Mesenchymal stem cell (in vitro differentiated cells and primary cell): ENCODE measurements around the gene NELFB. TPM values are rescaled to one million over a fixed set of nuclear protein-coding genes. Genes with fewer than 3 reads are reported as not detected.

Experiments
- DNase-seq: peaks from one replicate; pipeline ENCODE4 v3.0.0-alpha.2; 2013
- H2AFZ ChIP-seq: one replicate; pipeline ENCODE4 v1.6.1; 2013; ENCODE audit warnings: low read depth, mild to moderate bottlenecking, control low read depth, inconsistent platforms, low read length, moderate library complexity
- H2AK5ac ChIP-seq: 2 replicates; pipeline ENCODE4 v1.6.1; 2013; ENCODE audit warnings: low read length, moderate library complexity, mild to moderate bottlenecking, inconsistent platforms; ENCODE audit not compliant: severe bottlenecking
- H2BK120ac ChIP-seq: one replicate; pipeline ENCODE4 v1.6.1; 2013; ENCODE audit warnings: low read depth, mild to moderate bottlenecking, inconsistent platforms, low read length, moderate library complexity
- H2BK12ac ChIP-seq, 2 experiments: one replicate each; pipeline ENCODE4 v1.6.1; 2013; ENCODE audit warnings: inconsistent platforms in 2 of 2, low read length in 2 of 2, mild to moderate bottlenecking in 2 of 2, moderate library complexity in 2 of 2, control low read depth in 1 of 2
- H2BK15ac ChIP-seq: one replicate; pipeline ENCODE4 v1.6.1; 2013; ENCODE audit warnings: mild to moderate bottlenecking, low read depth, inconsistent platforms; ENCODE audit not compliant: poor library complexity, severe bottlenecking
- H2BK5ac ChIP-seq: 2 replicates; pipeline ENCODE4 v1.6.1; 2013; ENCODE audit warnings: low read depth, mild to moderate bottlenecking, low read length, control low read depth, inconsistent platforms; ENCODE audit not compliant: poor library complexity, severe bottlenecking
- H3K14ac ChIP-seq, 2 experiments: one replicate each; pipeline ENCODE4 v1.6.1; 2013; ENCODE audit warnings: inconsistent platforms in 2 of 2, low read length in 2 of 2, control low read depth in 1 of 2, mild to moderate bottlenecking in 1 of 2, moderate library complexity in 1 of 2
- H3K18ac ChIP-seq, 2 experiments: one replicate each; pipeline ENCODE4 v1.6.1; 2013; ENCODE audit warnings: inconsistent platforms in 2 of 2, low read length in 2 of 2, control low read depth in 1 of 2, low read depth in 1 of 2, mild to moderate bottlenecking in 1 of 2
- H3K23ac ChIP-seq, 2 experiments: one replicate each; pipeline ENCODE4 v1.6.1; 2013; ENCODE audit warnings: inconsistent platforms in 2 of 2, low read length in 2 of 2, mild to moderate bottlenecking in 2 of 2, moderate library complexity in 2 of 2, control low read depth in 1 of 2
- H3K27ac ChIP-seq: 2 replicates; pipeline ENCODE4 v1.5.1; 2013; ENCODE audit warnings: mild to moderate bottlenecking, moderate library complexity, low read length, control low read depth, inconsistent platforms; ENCODE audit not compliant: poor library complexity, severe bottlenecking
- H3K27me3 ChIP-seq, 2 experiments: 2 replicates each; pipeline versions ENCODE4 v1.6.1 to v1.7.0; 2013; ENCODE audit warnings: low read length in 2 of 2, mild to moderate bottlenecking in 2 of 2, moderate library complexity in 2 of 2, control low read depth in 1 of 2, inconsistent platforms in 1 of 2; ENCODE audit not compliant: control insufficient read depth in 1 of 2, insufficient read depth in 1 of 2
- H3K36me3 ChIP-seq, 2 experiments: 2 replicates each; pipeline versions ENCODE4 v1.6.1 to v1.7.0; 2013; ENCODE audit warnings: low read length in 2 of 2, control low read depth in 1 of 2, inconsistent platforms in 1 of 2, low read depth in 1 of 2, mild to moderate bottlenecking in 1 of 2; ENCODE audit not compliant: insufficient read depth in 2 of 2, control insufficient read depth in 1 of 2
- H3K4ac ChIP-seq, 2 experiments: one replicate each; pipeline ENCODE4 v1.6.1; 2013; ENCODE audit warnings: inconsistent platforms in 2 of 2, low read length in 2 of 2, mild to moderate bottlenecking in 2 of 2, moderate library complexity in 2 of 2, control low read depth in 1 of 2, low read depth in 1 of 2
- H3K4me1 ChIP-seq: 2 replicates; pipeline ENCODE4 v1.6.1; 2013; ENCODE audit warnings: low read depth, low read length, control low read depth; ENCODE audit not compliant: control insufficient read depth, insufficient read depth
- H3K4me2 ChIP-seq: 2 replicates; pipeline ENCODE4 v1.6.1; 2013; ENCODE audit warnings: low read length, mild to moderate bottlenecking, inconsistent platforms; ENCODE audit not compliant: poor library complexity, severe bottlenecking
- H3K4me3 ChIP-seq, 2 experiments: 2 replicates each; pipeline versions ENCODE4 v1.5.1 to v1.7.0; 2013; ENCODE audit warnings: low read length in 2 of 2, mild to moderate bottlenecking in 2 of 2, control low read depth in 1 of 2, low read depth in 1 of 2; ENCODE audit not compliant: insufficient read depth in 1 of 2
- H3K79me1 ChIP-seq: replicated peaks from 2 replicates; pipeline ENCODE4 v1.6.1; 2013; ENCODE audit warnings: mild to moderate bottlenecking, control low read depth, low read length, inconsistent platforms; ENCODE audit not compliant: poor library complexity, severe bottlenecking
- H3K9ac ChIP-seq: 2 replicates; pipeline ENCODE4 v1.7.0; 2013; ENCODE audit warnings: mild to moderate bottlenecking, low read length, moderate library complexity
- H3K9me3 ChIP-seq: 2 replicates; pipeline ENCODE4 v1.7.0; 2013; ENCODE audit warnings: mild to moderate bottlenecking, low read length; ENCODE audit not compliant: control insufficient read depth
- H4K8ac ChIP-seq: one replicate; pipeline ENCODE4 v1.6.1; 2013; ENCODE audit warnings: inconsistent platforms, mild to moderate bottlenecking, low read length, moderate library complexity
- H4K91ac ChIP-seq: one replicate; pipeline ENCODE4 v1.6.1; 2013; ENCODE audit warnings: mild to moderate bottlenecking, low read length, inconsistent platforms
- WGBS: methylation state at CpG from one replicate; pipeline ENCODE4 v1.1.7; 2013; ENCODE audit warnings: mixed read lengths; 5-methylcytosine and 5-hydroxymethylcytosine counted together
- polyA plus RNA-seq, 2 experiments: library from polyadenylated mRNA; stranded (reverse); fragments of 200-250 nt; gene quantifications; one replicate each; pipeline ENCODE4 v1.2.3, GENCODE V29; 2013

Gene NELFB
- 30.5 TPM for polyA plus RNA-seq (2013, experiment 1 of 2)
- polyA plus RNA-seq (2013, experiment 2 of 2) = 30.5 TPM

GRCh38 chr9:137254624-137255447 lies at the start of gene NELFB:
Gene NELFB (plus strand): TSS chr9:137255327.
- no peak within 1 kb of the TSS for H2AK5ac ChIP-seq
- no peaks in the 10 kb centered on the region for H3K27me3 ChIP-seq
- peak within 1 kb of the TSS in 1 of 2 experiments; percentile 93 for H3K14ac ChIP-seq
- H4K91ac ChIP-seq = peak within 1 kb of the TSS; percentile 85
- H3K4ac ChIP-seq = peak within 1 kb of the TSS; percentile 91 to 93
- peak within 1 kb of the TSS; percentile 56 for H4K8ac ChIP-seq
- WGBS = under 1% methylated on average over 44 of the region's 105 CpGs
- H3K9me3 ChIP-seq = no peaks in the 10 kb centered on the region
- peak within 1 kb of the TSS in 1 of 2 experiments; percentile 32 for H2BK12ac ChIP-seq
- DNase-seq = peak; percentile 81
- H3K18ac ChIP-seq = peak within 1 kb of the TSS; percentile 84 to 86
- H3K23ac ChIP-seq = peak within 1 kb of the TSS in 1 of 2 experiments; percentile 75
- H2BK5ac ChIP-seq = peak within 1 kb of the TSS; percentile 40
- peaks cover 12 to 31% of the 10 kb centered on the region in 2 experiments for H3K36me3 ChIP-seq
- no peak within 1 kb of the TSS for H3K27ac ChIP-seq
- peaks cover 14% of the 10 kb centered on the region for H3K79me1 ChIP-seq
- peak within 1 kb of the TSS; percentile 93 for H2BK15ac ChIP-seq
- peak within 1 kb of the TSS; percentile 92 for H3K4me2 ChIP-seq
- H3K4me3 ChIP-seq = peak within 1 kb of the TSS; percentile 93 to 97
- peak within 1 kb of the TSS; percentile 90 for H3K9ac ChIP-seq
- H2BK120ac ChIP-seq = peak within 1 kb of the TSS; percentile 85
- H3K4me1 ChIP-seq = peaks cover 36% of the 10 kb centered on the region
- peak within 1 kb of the TSS; percentile 85 for H2AFZ ChIP-seq

- DNase-seq = no peak
- peak overlapping the region in 1 of 2 experiments; percentile 96 for H3K4me3 ChIP-seq
- no peak overlapping the region for H2BK12ac ChIP-seq
- no peak overlapping the region for H3K27ac ChIP-seq
- no peak overlapping the region for H3K18ac ChIP-seq
- peak overlapping the region; percentile 5 for H4K8ac ChIP-seq
- H3K9ac ChIP-seq = peak overlapping the region; percentile 98
- H3K4me2 ChIP-seq = no peak overlapping the region
- WGBS = 94% methylated on average over 7 of the region's 7 CpGs
- H2BK5ac ChIP-seq = no peak overlapping the region
- H3K27me3 ChIP-seq = no peaks in the 10 kb centered on the region
- no peak overlapping the region for H3K14ac ChIP-seq
- H3K23ac ChIP-seq = no peak overlapping the region
- no peak overlapping the region for H2AK5ac ChIP-seq
- no peak overlapping the region for H2AFZ ChIP-seq
- H4K91ac ChIP-seq = no peak overlapping the region
- H3K36me3 ChIP-seq = peaks cover 19 to 39% of the 10 kb centered on the region in 2 experiments
- H2BK120ac ChIP-seq = no peak overlapping the region
- H3K4ac ChIP-seq = no peak overlapping the region
- H3K79me1 ChIP-seq = peaks cover 30% of the 10 kb centered on the region
- no peak overlapping the region for H2BK15ac ChIP-seq
- H3K9me3 ChIP-seq = no peaks in the 10 kb centered on the region
- peaks cover 26% of the 10 kb centered on the region for H3K4me1 ChIP-seq
Measured at GRCh38 chr9:137206602-137207001, 48.5 kb upstream of the NELFB start.

GRCh38 chr9:137211532-137211931 lies 43.6 kb upstream of the NELFB start:
- Histone ChIP-seq H3K4me3 (no peak overlapping the region), H2BK15ac (no peak overlapping the region), H3K9ac (no peak overlapping the region), H2BK120ac (no peak overlapping the region), H2AFZ (no peak overlapping the region), H3K79me1 (peaks cover 17% of the 10 kb centered on the region), H3K18ac (no peak overlapping the region), H3K36me3 (peaks cover 21 to 88% of the 10 kb centered on the region in 2 experiments), H3K4me1 (peaks cover 10% of the 10 kb centered on the region), H3K4me2 (no peak overlapping the region), H3K9me3 (no peaks in the 10 kb centered on the region), H2AK5ac (no peak overlapping the region), H4K8ac (no peak overlapping the region), H4K91ac (no peak overlapping the region), H3K27me3 (no peaks in the 10 kb centered on the region), H3K27ac (no peak overlapping the region), H3K23ac (no peak overlapping the region), H3K14ac (no peak overlapping the region), H3K4ac (no peak overlapping the region), H2BK12ac (no peak overlapping the region), H2BK5ac (no peak overlapping the region)
- 88% methylated on average over 13 of the region's 13 CpGs for WGBS
- no peak for DNase-seq

GRCh38 chr9:137212520-137212919 lies 42.6 kb upstream of the NELFB start:
- no peak overlapping the region for H2AFZ ChIP-seq
- no peak overlapping the region for H2AK5ac ChIP-seq
- H3K4me2 ChIP-seq = no peak overlapping the region
- DNase-seq = no peak
- H3K18ac ChIP-seq = no peak overlapping the region
- peaks cover 14% of the 10 kb centered on the region for H3K4me1 ChIP-seq
- no peak overlapping the region for H4K8ac ChIP-seq
- H3K9me3 ChIP-seq = no peaks in the 10 kb centered on the region
- H2BK5ac ChIP-seq = no peak overlapping the region
- WGBS = 92% methylated on average over 21 of the region's 21 CpGs
- H3K79me1 ChIP-seq = peaks cover 8% of the 10 kb centered on the region
- no peak overlapping the region for H2BK120ac ChIP-seq
- H3K27me3 ChIP-seq = no peaks in the 10 kb centered on the region
- H3K36me3 ChIP-seq = peaks cover 13 to 85% of the 10 kb centered on the region in 2 experiments
- no peak overlapping the region for H3K23ac ChIP-seq
- no peak overlapping the region for H2BK15ac ChIP-seq
- H3K4ac ChIP-seq = no peak overlapping the region
- H2BK12ac ChIP-seq = no peak overlapping the region
- H4K91ac ChIP-seq = no peak overlapping the region
- no peak overlapping the region for H3K9ac ChIP-seq
- no peak overlapping the region for H3K4me3 ChIP-seq
- no peak overlapping the region for H3K27ac ChIP-seq
- H3K14ac ChIP-seq = no peak overlapping the region
